Anterior cingulate cortex (tissue), 58 donors: Measurements from ENCODE around the gene ORAI3.

Experiments
- DNase-seq, 58 donors: peaks; one replicate each; lab custom pipeline; 2025; lab: John Stamatoyannopoulos, UW

ORAI3 gene

DNA sequence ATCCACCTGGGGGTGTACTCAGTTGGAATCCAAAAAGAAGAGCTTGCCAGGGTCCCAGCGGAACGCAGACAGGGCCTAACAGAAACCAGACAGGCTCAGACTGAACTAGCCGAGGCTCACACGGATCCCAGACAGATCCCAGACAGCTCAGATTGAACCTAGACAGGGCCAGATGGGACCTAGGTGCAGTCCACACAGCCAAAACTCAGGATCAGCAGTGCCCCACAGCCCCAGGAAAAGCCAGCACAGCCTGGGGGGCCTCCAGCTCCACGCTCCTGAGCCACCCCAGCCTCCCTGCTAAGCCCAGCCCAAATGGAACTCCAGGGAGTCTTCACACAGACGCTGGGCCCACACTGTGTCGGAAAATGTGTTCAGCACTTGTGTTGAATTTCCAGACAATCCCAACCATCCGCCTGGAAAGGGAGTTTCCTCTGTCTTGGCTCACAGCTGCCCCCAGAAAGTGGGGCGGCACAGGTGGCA is 54.0 kb downstream of the ORAI3 start:
- no peak for DNase-seq

DNA sequence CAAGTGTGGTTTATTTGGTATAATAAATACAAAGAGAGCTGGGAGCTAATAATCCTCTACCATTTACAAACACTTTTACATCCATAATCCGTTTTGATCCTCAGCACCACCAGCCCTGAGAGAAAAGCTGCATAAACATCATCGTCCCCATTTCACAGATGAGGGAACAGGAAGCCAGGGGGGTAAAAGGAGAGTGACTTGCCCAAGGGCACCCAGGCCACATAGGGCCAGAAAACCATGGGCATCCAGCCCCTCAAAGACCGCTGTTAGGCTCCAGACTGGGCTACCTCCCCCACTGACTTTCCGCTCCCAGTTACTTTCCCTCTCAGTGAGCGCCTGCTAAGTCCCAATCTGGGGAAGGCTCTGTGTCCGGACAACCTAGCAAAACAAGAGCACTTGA is 54.9 kb downstream of the ORAI3 start:
- DNase-seq = no peak
